Neural progenitor cell (in vitro differentiated cells): ENCODE data around the gene P2RY6. TPM values are rescaled to one million over a fixed set of nuclear protein-coding genes. Genes with fewer than 3 reads are reported as not detected.

Experiments
- DNase-seq: peaks from one replicate; pipeline ENCODE4 v3.0.0-alpha.2; 2016; ENCODE audit warnings: low spot score
- H2AFZ ChIP-seq: fragments of 200-600 bp; sonication (generic); replicated peaks from 2 replicates; pipeline ENCODE4 v1.6.1; 2016; ENCODE audit warnings: antibody characterized with exemption
- H3F3A ChIP-seq: fragments of 200-600 bp; sonication (generic); 2 replicates; pipeline ENCODE4 v1.6.1; 2016; ENCODE audit warnings: antibody characterized with exemption, low read depth
- H3K27ac ChIP-seq: fragments of 200-600 bp; sonication (generic); 2 replicates; pipeline ENCODE4 v1.5.1; 2016; ENCODE audit warnings: mild to moderate bottlenecking
- H3K27me3 ChIP-seq: fragments of 200-600 bp; sonication (generic); 2 replicates; pipeline ENCODE4 v1.6.1; 2016; ENCODE audit warnings: mild to moderate bottlenecking, moderate library complexity
- H3K36me3 ChIP-seq: fragments of 200-600 bp; sonication (generic); 2 replicates; pipeline ENCODE4 v1.5.1; 2016
- H3K4me1 ChIP-seq: fragments of 200-600 bp; sonication (generic); 2 replicates; pipeline ENCODE4 v1.6.1; 2016; ENCODE audit warnings: mixed run types
- H3K4me2 ChIP-seq: fragments of 200-600 bp; sonication (generic); 2 replicates; pipeline ENCODE4 v1.6.1; 2016
- H3K4me3 ChIP-seq: fragments of 200-600 bp; sonication (generic); 2 replicates; pipeline ENCODE4 v1.5.1; 2016
- H3K79me2 ChIP-seq: fragments of 200-600 bp; sonication (generic); 2 replicates; pipeline ENCODE4 v1.6.1; 2016; ENCODE audit warnings: low read depth
- H3K9ac ChIP-seq: fragments of 200-600 bp; sonication (generic); 2 replicates; pipeline ENCODE4 v1.6.1; 2016
- H3K9me3 ChIP-seq: fragments of 200-600 bp; sonication (generic); 2 replicates; pipeline ENCODE4 v1.5.1; 2016; ENCODE audit warnings: low read depth
- H4K20me1 ChIP-seq: fragments of 200-600 bp; sonication (generic); 2 replicates; pipeline ENCODE4 v1.6.1; 2016; ENCODE audit warnings: low read depth
- H3K27ac Mint-ChIP-seq: 3 replicates; pipeline ENCODE4 v1.8.0; 2021; ENCODE audit warnings: mixed read lengths
- H3K27me3 Mint-ChIP-seq: 2 replicates; pipeline ENCODE4 v1.8.0; 2022; ENCODE audit warnings: low read depth, mild to moderate bottlenecking, inconsistent platforms, moderate library complexity, mixed read lengths; ENCODE audit not compliant: insufficient read depth
- H3K36me3 Mint-ChIP-seq: 3 replicates; pipeline ENCODE4 v1.8.0; 2021; ENCODE audit warnings: mixed read lengths
- H3K4me1 Mint-ChIP-seq: 3 replicates; pipeline ENCODE4 v1.8.0; 2021; ENCODE audit warnings: mixed read lengths
- H3K4me3 Mint-ChIP-seq: 3 replicates; pipeline ENCODE4 v1.8.0; 2021; ENCODE audit warnings: mild to moderate bottlenecking, moderate library complexity, mixed read lengths
- H3K9me3 Mint-ChIP-seq: 3 replicates; pipeline ENCODE4 v1.8.0; 2020; ENCODE audit warnings: mixed read lengths
- CTCF ChIP-seq: fragments of 200-600 bp; sonication (generic); IDR thresholded peaks from 2 replicates; pipeline ENCODE4 v1.5.1; 2017; ENCODE audit warnings: antibody characterized with exemption, mild to moderate bottlenecking
- EZH2 ChIP-seq: fragments of 200-600 bp; sonication (generic); IDR thresholded peaks from 2 replicates; pipeline ENCODE4 v1.6.1; 2017; ENCODE audit warnings: antibody characterized with exemption, mild to moderate bottlenecking, moderate library complexity
- EZH2phosphoT487 ChIP-seq: fragments of 200-600 bp; sonication (generic); IDR thresholded peaks from 2 replicates; pipeline ENCODE4 v1.6.1; 2017; ENCODE audit warnings: antibody characterized with exemption
- total RNA-seq: library from RNA; depleted of rRNA; stranded (reverse); fragments of >200 nt; gene quantifications from 2 replicates; pipeline ENCODE4 v1.2.3, GENCODE V29; 2015; ENCODE audit warnings: low replicate concordance

Gene P2RY6
- total RNA-seq, 1 donor from 2014 or later = not detected

- no peak overlapping the region for H3K27ac ChIP-seq
- H3K9me3 Mint-ChIP-seq = no peaks in the 10 kb centered on the region
- peaks cover 3% of the 10 kb centered on the region for H3K4me1 Mint-ChIP-seq
- TF ChIP-seq CTCF = no peak
- no peak for TF ChIP-seq EZH2phosphoT487
- no peak for TF ChIP-seq EZH2
- no peaks in the 10 kb centered on the region for H3K79me2 ChIP-seq
- H3K4me3 ChIP-seq = no peak overlapping the region
- no peaks in the 10 kb centered on the region for H3K36me3 Mint-ChIP-seq
- peaks cover 10% of the 10 kb centered on the region for H3K27me3 Mint-ChIP-seq
- no peak overlapping the region for H2AFZ ChIP-seq
- no peaks in the 10 kb centered on the region for H3K27me3 ChIP-seq
- no peaks in the 10 kb centered on the region for H3F3A ChIP-seq
- no peak overlapping the region for H3K27ac Mint-ChIP-seq
- no peak for DNase-seq
- no peak overlapping the region for H3K4me3 Mint-ChIP-seq
- H3K36me3 ChIP-seq = no peaks in the 10 kb centered on the region
- H3K4me2 ChIP-seq = no peak overlapping the region
- no peak overlapping the region for H3K9ac ChIP-seq
- no peaks in the 10 kb centered on the region for H3K4me1 ChIP-seq
- H4K20me1 ChIP-seq = no peaks in the 10 kb centered on the region
- no peaks in the 10 kb centered on the region for H3K9me3 ChIP-seq
Measured at GRCh38 chr11:73281201-73281741, 9.1 kb downstream of the P2RY6 start.

- no peaks in the 10 kb centered on the region for H3K9me3 Mint-ChIP-seq
- H3K27me3 Mint-ChIP-seq = peaks cover 10% of the 10 kb centered on the region
- H3K4me1 ChIP-seq = no peaks in the 10 kb centered on the region
- no peak overlapping the region for H3K4me3 ChIP-seq
- no peak overlapping the region for H3K9ac ChIP-seq
- no peak for DNase-seq
- H3F3A ChIP-seq = no peaks in the 10 kb centered on the region
- no peaks in the 10 kb centered on the region for H3K9me3 ChIP-seq
- H4K20me1 ChIP-seq = no peaks in the 10 kb centered on the region
- H2AFZ ChIP-seq = no peak overlapping the region
- H3K27ac Mint-ChIP-seq = peak overlapping the region; percentile 66
- H3K27ac ChIP-seq = no peak overlapping the region
- no peak overlapping the region for H3K4me3 Mint-ChIP-seq
- no peak for TF ChIP-seq EZH2phosphoT487
- TF ChIP-seq CTCF = no peak
- TF ChIP-seq EZH2 = no peak
- no peaks in the 10 kb centered on the region for H3K36me3 ChIP-seq
- no peaks in the 10 kb centered on the region for H3K36me3 Mint-ChIP-seq
- no peaks in the 10 kb centered on the region for H3K79me2 ChIP-seq
- peaks cover 8% of the 10 kb centered on the region for H3K4me1 Mint-ChIP-seq
- no peaks in the 10 kb centered on the region for H3K27me3 ChIP-seq
- H3K4me2 ChIP-seq = no peak overlapping the region
Measured at GRCh38 chr11:73281796-73282660, 9.9 kb downstream of the P2RY6 start.

- Mint-ChIP-seq H3K4me1 (peaks cover 12% of the 10 kb centered on the region), H3K27ac (peak overlapping the region; percentile 11), H3K27me3 (peaks cover 14% of the 10 kb centered on the region), H3K4me3 (no peak overlapping the region), H3K9me3 (no peaks in the 10 kb centered on the region), H3K36me3 (no peaks in the 10 kb centered on the region)
- Histone ChIP-seq H3K9me3 (no peaks in the 10 kb centered on the region), H3K79me2 (no peaks in the 10 kb centered on the region), H3K4me3 (no peak overlapping the region), H4K20me1 (no peaks in the 10 kb centered on the region), H3K27me3 (no peaks in the 10 kb centered on the region), H3F3A (no peaks in the 10 kb centered on the region), H2AFZ (peak overlapping the region; percentile 10), H3K27ac (no peak overlapping the region), H3K4me1 (no peaks in the 10 kb centered on the region), H3K9ac (no peak overlapping the region), H3K36me3 (no peaks in the 10 kb centered on the region), H3K4me2 (no peak overlapping the region)
- DNase-seq = no peak
- no peak for TF ChIP-seq EZH2
- no peak for TF ChIP-seq CTCF
- TF ChIP-seq EZH2phosphoT487 = no peak
Measured at GRCh38 chr11:73283276-73284000, 11.3 kb downstream of the P2RY6 start.
